ENCODE results near the gene PTK7.
"Not testable (repeated sequence)": the region's sequence is repeated elsewhere in the genome, so short reads cannot be mapped to it uniquely, and the experiment has no call there.

PTK7 gene

DNA sequence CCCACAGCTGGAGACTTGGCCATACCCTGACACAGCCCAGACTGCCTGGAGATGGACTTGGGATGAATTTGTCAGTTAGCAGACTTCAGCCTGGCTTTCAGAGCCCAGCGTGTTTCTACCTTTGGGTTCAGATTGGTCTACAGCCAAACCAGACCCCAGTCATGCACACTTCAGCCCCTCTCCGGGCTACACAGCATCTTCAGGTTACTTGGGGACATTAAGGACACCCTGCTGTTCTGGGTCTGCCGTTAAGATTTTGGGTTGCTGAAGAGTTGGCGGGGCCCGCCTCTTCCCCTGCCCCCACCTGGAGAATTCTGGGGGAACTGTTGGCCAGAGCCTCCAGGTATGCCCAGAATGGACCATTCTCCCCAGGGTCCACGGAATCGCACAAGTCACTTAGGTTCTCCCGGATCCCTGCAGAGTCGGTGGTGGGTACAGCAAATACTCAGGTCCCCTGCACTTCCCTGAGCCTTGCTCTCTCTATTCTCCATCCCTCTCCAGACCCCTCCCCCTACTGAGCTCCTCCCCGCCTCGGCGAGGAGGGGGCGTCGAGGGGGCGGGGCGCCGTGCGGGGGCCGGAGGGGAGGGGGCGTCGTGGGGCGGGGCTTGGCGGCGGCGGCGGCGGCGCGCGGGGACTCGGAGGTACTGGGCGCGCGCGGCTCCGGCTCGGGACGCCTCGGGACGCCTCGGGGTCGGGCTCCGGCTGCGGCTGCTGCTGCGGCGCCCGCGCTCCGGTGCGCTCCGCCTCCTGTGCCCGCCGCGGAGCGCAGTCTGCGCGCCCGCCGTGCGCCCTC, at the start of gene PTK7:
TSS of gene PTK7 (plus strand) at position 645 of the 794 bp plus-strand sequence. CDS start 175 bp downstream, outside the sequence.
- intact Hi-C loops (cut with DNase I) = no loop called here
- peak in 39 of 42 donors; percentile 19 to 75 (median 51) for DNase-seq

DNA sequence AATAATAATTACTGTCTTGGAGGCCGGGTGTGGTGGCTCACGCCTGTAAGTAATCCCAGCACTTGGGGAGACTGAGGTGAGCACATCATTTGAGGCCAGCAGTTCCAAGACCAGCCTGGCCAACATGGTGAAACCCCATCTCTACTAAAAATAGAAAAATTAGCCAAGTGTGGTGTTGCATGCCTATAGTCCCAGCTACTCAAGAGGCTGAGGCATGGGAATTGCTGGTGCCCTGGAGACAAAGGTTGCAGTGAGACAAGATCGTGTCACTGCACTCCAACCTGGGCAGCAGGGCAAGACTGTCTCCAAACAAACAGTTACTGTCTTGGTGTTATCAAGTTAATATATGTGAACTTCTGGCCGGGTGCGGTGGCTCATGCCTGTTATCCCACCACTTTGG, 49.7 kb upstream of the PTK7 start:
- intact Hi-C loops (cut with DNase I) = no loop called here

DNA sequence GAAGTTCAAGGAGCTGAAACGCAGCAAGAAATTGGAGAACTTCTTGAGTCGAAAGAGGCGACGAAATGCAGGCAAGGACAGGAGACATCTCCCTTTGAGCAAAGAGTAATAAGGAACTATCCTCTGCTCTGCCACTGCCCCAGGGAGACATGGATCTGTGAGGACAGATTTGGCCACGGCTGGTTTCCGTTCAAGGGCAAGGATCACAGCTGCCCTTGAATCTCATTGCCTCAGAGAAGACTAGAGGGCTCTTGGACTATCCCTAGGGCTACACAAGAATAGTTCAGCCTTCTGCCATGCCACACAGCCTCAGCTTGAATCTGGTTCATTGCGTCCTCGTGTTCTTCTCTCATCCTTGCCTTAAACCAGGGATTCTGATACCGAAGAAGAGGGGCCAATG, 47.0 kb upstream of the PTK7 start:
- DNase-seq = no peak
- intact Hi-C loops (cut with DNase I) = no loop called here

More for the DNA sequence above, 49.7 kb upstream of the PTK7 start:
- DNase-seq = no peak

DNA sequence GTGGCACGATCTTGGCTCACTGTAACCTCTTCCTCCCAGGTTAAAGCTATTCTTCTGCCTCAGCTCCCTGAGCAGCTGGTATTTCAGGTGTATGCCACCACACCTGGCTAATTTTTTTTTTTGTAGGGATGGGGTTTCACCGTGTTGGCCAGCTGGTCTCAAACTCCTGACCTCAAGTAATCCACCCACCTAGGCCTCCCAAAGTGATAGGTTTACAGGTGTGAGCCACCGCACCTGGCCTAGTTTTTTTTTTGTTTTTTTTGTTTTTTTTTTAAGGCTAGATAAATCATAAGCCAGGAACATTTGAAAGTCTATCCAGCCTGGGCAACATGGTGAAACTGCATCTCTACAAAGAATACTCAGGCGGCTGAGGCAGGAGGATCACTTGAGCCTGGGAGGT, 43.8 kb upstream of the PTK7 start:
- DNase-seq = no peak
- intact Hi-C loops (cut with DNase I) = no loop called here

DNA sequence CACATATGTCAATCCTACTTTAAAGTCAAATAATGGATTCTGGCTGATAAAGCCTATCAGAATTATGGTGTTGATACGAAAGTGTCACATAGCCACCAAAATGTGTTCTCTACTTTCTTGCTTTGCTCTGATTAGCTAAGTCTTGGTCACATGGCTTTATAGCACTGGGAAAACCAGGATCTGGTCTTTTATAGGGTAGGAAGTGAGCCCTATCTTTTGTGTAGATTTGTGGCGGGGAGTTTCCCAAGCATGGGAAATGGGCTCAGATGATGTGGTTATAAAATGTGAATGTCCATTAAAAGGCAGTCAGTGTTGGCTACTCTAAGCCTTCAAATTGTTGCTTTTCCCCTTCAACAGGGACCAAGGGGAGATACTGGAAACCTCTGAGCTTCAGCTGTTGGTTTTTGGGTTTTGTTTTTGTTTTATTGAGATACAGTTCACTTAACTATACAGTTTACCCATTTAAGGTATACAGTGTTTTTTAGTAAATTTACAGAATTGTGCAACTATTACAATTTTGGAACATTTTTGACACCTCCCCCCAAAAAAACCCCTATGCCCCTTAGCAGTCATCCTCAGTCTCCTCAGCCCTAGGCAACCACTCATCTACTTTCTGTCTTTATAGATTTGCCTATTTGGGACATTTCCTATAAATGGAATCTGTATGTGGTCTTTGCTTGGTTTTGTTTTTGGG, 42.5 kb upstream of the PTK7 start:
- DNase-seq = no peak
- intact Hi-C loops (cut with DNase I) = no loop called here

DNA sequence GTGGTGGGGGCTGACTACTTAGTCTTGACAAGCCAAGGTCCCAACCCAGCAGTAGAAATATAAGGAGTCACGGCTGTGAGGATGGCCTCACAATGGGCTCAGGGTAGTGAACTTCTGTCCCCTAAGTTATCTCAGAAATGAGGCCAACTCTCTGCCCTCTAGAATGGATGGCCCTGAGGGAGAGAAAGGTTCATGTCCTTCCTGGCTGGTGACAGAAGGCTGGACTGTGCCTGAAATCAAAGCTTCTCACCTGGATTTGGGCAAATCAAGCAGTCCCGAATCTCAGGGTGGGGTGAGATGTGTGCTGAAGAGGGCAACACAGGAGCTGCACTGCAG, 42.0 kb upstream of the PTK7 start:
- intact Hi-C loops (cut with DNase I) = no loop called here
- DNase-seq = no peak

DNA sequence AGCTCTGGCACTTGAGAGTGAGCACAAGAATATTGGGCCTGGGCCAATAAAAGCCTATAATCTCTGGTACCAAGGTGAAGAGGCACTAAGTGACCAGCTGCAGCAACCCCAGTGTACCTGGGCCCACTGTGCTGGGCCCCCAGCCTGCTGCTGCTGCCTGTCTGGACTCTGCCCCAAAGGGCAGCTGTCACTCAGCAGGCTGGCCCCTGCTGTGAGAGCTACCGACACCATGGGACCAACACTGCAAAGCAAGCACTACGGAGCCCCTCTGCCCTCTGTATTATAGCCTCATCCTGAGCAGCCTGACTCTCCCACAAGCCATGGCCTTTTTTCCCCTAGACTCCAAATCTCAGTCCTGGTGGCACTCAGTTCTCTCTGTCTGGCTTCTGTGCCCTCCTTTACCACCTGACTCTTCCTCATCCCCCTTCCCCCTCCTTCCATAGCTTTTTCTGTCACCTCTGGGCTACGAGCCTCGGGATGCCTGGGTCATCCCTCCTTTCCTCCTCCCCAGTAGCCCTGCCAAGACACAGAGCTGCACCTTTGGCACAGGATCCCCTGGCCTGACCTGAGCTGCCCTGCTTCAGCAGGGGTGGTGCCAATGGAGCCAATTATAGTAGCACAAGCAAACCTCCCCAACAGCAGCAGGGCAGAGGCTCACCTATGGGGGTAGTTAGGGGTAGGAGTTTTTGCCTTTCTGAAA, 40.5 kb upstream of the PTK7 start:
- intact Hi-C loops (cut with DNase I) = no loop called here
- DNase-seq = no peak

DNA sequence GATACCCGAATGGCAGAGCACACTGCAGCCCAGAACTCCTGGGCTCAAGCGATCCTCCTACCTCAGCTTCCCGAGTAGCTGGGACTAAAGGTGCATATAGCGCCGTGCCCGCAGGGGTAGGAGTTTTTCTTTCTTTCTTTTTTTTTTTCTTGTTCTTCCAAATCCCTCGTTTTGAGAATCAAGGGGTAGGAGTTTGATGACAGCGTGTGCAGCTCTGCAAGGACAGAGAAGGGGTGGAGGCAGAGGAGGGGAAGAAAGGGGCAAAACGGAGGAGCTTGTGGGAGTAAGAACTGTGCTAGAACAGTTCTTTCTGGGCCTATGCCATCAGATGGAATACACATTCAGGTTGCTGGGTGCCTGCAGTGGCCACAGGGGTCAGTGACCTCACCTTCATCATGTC, 39.4 kb upstream of the PTK7 start:
- DNase-seq = peak in 22 of 42 donors; percentile 14 to 76 (median 48)
- intact Hi-C loops (cut with DNase I) = no loop called here

DNA sequence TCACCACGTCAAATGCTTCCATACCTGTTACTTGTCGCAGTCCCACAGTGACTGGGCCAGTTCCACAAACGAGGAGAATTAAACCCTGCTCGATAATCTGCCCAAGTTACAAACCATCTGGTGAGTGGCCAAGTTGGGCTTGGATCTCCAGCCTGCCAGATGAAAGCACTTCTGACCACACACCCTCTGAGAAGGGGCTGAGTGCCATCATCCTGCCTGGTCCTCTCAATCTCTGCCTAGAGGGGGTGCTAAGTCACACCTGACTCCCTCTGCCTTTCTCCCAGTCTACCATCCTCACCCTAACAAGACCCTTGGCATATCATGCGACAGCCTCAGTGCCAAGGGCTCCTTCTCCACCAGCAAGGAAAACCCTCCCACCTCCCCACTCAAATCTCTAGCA, 38.9 kb upstream of the PTK7 start:
- no peak for DNase-seq
- intact Hi-C loops (cut with DNase I) = no loop called here

DNA sequence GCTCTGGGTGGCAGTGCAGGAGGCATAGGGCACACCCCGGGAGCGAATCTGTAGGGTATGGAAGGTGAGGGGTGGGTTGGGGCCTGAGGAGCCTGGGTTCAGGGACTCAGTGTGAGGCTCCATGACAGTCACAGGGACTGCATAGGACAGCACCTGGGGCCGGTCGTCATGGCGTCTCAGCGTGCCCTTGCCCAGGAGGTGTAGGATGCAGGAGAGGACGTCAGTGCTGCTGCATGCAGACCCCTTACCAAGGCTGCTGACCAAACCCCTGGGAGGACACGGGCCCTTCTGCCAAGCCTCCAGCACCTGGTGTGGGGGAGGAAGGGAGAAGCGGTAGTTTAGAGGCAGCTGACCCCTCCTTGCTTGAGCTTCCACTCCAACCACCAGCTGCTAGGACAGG, 38.4 kb upstream of the PTK7 start:
- intact Hi-C loops (cut with DNase I) = no loop called here
- no peak for DNase-seq

DNA sequence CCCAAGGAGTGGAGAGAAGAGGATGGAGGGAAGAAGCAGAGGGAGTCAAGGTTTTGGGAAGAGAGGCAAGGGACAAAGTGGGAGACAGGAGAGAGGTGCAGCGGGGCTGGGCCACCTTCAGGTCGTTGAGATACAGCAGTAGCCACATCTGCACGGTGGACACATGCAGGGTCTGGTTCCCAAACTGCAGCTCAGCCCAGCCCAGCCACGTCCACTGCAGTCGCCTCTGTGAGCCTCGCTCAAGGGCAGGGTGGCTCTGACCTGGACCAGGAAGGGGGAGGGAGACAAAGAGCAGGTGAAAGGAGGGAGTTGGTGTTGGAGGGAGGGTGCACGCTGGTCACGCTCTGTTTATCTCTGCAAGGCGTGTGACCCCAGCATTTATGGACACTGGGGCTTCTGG, 37.4 kb upstream of the PTK7 start:
- intact Hi-C loops (cut with DNase I) = no loop called here
- DNase-seq = no peak

DNA sequence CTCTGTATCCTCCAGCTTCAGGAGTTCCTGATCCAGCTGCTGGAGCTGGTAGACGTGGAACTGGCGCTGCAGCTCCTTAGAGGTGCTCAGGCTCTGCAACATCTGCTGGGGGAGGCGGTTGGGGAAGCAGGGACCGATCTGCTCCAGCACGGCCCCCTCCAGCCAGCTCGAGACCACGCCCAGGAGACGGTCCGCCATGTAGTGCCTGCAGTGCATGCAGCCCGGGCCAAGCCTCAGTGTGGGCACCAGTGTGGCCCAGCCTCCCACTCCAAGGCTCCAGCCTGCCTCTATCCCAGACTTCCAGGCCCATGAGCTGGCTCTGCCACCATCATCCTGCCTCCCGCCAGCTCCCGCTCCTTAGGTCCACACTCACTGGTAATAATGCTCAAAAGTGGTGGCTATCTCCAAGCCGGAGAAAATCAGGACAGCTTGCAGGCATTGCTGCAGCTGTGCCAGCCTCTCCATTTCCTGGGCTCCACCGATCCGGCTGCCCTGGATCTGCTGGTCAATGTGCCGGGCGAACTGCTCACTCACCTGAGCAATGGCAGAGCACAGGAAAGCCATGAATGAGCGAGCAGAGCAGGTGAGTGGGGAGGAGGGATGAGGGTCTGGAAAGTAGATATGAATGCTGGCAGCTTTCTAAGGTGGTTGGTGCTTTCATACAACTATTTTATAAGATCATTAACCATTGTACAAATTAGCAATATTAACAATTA, 35.4 kb upstream of the PTK7 start:
- no peak for DNase-seq

DNA sequence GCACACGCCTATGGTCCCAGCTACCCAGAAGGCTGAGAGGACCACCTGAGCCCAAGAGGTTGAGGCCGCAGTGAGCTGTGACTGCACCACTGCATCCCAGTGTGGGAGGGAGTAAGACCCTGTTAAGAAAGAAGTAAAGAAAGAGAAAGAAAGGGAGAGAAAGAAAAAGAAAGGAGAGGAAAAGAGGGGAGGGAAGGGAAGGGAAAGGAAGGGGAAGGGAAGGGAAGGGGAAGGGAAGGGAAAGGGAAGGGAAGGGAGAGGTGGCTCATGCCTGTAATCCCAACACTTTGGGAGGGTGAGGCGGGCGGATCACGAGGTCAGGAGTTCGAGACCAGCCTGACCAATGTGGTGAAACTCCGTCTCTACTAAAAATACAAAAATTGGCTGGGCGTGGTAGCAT, 34.6 kb upstream of the PTK7 start:
- intact Hi-C loops (cut with DNase I); DNase-seq: not testable (repeated sequence)

More for the DNA sequence above, 35.4 kb upstream of the PTK7 start:
- intact Hi-C loops (cut with DNase I) = no loop called here

DNA sequence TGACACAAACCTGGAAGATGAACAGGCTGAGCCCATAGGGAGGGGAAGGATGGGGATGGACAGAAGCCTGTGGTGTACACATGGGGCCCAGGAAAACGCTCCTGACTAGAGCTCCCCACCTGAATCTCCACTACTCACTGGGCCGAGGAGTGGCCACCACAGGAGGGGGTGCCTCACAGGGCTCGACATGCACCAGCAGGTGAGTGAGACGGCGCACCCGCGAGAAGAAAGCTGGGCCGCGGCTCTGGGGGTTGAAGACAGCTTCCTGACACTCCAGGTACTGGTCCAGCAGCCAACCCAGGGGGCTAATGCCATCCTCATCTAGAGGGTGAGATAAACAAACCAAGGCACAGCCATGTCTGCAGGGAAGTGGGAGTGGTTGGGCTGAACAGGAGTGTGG, 32.8 kb upstream of the PTK7 start:
- no peak for DNase-seq
- intact Hi-C loops (cut with DNase I) = no loop called here

DNA sequence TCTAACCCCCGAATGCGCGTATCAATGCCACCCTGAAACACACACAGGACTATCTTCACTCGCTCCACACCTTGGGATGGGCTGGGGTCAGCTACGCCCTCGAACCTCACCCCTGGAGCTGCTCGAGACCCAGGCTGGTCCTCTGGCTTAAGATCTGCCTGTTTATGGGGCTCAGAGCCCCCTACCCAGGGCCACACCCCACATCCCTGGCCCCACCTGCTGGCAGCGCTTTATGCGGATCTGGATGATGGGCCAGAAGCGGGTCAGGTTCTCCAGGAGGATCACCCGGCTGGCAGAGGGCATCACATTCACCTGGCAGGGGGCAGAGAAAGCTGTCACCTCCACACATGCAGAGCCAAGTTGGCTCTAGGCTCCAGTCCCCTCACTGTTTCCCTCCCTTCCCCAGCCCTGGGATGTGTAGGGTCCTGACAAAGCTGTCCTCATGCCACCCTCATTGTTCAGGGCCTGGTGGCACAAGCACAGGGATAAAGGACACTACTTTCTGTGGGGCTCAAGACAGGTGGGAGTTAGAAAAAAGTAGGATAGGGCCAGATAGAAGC, 30.7 kb upstream of the PTK7 start:
- no peak for DNase-seq
- intact Hi-C loops (cut with DNase I) = no loop called here

DNA sequence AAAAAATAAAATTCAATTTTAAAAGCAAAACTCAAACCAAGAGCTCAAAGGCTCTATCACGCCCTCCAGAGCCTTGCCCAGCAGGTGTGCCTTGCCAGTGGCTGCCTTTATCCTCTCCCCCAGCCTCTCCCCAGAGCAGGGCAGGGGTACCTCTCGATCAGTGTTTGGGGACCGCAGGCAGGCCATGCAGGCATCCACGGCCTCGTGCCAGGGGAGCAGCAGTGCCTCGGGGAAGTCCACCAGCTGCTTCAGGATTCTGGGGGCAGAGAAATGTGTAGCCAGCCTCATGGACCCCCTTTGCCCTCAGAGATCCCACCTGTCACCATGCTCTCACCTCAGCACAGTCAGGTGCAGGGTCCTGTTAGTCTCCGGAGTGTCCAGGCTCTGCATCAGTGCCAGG, 28.1 kb upstream of the PTK7 start:
- intact Hi-C loops (cut with DNase I) = no loop called here
- no peak for DNase-seq

DNA sequence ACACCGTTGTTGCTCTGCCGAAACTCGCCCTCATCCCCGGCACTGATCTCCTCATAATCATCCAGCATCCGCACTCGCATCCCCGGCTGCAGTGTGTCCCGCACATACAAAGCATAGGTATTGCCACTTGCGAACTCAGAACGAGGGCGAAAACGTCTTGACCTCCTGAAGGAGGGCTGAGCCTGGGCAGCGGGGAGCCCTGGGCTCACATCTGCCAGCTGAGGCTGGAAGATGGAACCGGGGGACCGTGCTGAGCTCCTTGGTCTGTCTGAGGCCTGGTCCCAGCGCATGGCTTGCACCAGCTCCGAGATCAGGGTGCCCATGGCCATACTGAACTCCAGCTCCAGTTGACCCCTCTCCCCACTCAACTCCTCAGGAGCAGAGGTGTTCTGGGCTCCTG, 25.1 kb upstream of the PTK7 start:
- intact Hi-C loops (cut with DNase I) = no loop called here
- DNase-seq = no peak

DNA sequence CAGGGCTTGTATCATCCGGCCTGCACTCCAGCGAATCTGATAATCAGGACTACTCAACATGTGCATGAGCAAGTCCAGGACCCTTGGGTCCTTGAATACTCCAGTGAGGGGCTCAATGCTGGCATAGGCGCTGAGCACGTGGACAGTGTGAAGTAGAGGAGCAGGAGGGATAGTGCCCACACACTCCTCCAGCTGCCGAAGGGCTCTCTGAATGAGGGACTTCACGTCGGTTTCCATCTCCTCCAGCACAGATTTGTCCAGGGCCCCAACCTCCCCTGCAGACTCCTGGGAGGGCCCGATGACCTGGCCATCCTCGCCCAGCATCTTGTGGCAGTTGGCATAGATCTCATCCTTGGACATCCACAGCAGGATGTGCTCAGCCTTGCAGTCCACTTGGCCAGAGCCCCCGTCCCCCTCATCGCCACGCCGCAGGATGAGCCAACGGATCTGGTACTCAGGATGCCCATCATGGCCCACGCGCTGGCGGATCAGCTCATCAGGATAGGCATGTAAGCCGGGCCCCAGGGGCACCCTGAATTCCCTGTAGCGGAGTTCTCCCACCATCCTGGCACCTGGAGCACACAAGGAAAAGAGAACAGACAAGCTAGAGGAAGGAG, 23.8 kb upstream of the PTK7 start:
- intact Hi-C loops (cut with DNase I) = no loop called here
- DNase-seq = no peak

Measured in head of caudate nucleus (tissue), 42 donors.